ENCODE results near the gene NMT2.
"Not testable (repeated sequence)": the region's sequence is repeated elsewhere in the genome, so short reads cannot be mapped to it uniquely, and the experiment has no call there.

NMT2 gene

GRCh38 chr10:15211464-15211979 lies 43.0 kb upstream of the NMT2 start:
- H3K27ac ChIP-seq (ENCODE audit: low read length): no peak overlapping the region
- no peak overlapping the region for H3K9ac ChIP-seq (ENCODE audit: low read length)

GRCh38 chr10:15210521-15210920 lies 42.0 kb upstream of the NMT2 start:
- Histone ChIP-seq H3K79me2 (ENCODE audit: low read length) (no peaks in the 10 kb centered on the region), H3K4me3 (ENCODE audit: low read length) (no peak overlapping the region), H3K36me3 (replicated peaks; ENCODE audit: low read depth, low read length) (no peaks in the 10 kb centered on the region), H3K4me2 (ENCODE audit: low read length) (no peak overlapping the region), H4K20me1 (ENCODE audit: insufficient read depth, low read length) (no peaks in the 10 kb centered on the region), H3K27ac (ENCODE audit: low read length) (no peak overlapping the region), H3K9ac (ENCODE audit: low read length) (no peak overlapping the region), H2AFZ (ENCODE audit: low read depth, low read length) (no peak overlapping the region), H3K9me3 (ENCODE audit: insufficient read depth, low read length) (no peaks in the 10 kb centered on the region), H3K4me1 (ENCODE audit: low read length) (peaks cover 4% of the 10 kb centered on the region; the same call in 1 of the 2 replicates), H3K27me3 (ENCODE audit: low read depth, low read length) (no peaks in the 10 kb centered on the region)
- TF ChIP-seq EZH2phosphoT487 (IDR thresholded peaks at IDR 0.05; ENCODE audit: low read depth) (no peak), CTCF (IDR thresholded peaks at IDR 0.05; ENCODE audit: low read depth, low read length) (no peak)

More at GRCh38 chr10:15211464-15211979, 43.0 kb upstream of the NMT2 start:
- Histone ChIP-seq H3K36me3 (replicated peaks; ENCODE audit: low read depth, low read length) (no peaks in the 10 kb centered on the region), H3K27me3 (ENCODE audit: low read depth, low read length) (no peaks in the 10 kb centered on the region), H4K20me1 (ENCODE audit: insufficient read depth, low read length) (no peaks in the 10 kb centered on the region), H2AFZ (ENCODE audit: low read depth, low read length) (no peak overlapping the region), H3K4me3 (ENCODE audit: low read length) (no peak overlapping the region), H3K9me3 (ENCODE audit: insufficient read depth, low read length) (no peaks in the 10 kb centered on the region), H3K4me2 (ENCODE audit: low read length) (no peak overlapping the region), H3K79me2 (ENCODE audit: low read length) (no peaks in the 10 kb centered on the region), H3K4me1 (ENCODE audit: low read length) (peaks cover 4% of the 10 kb centered on the region; the same call in 1 of the 2 replicates)
- no peak for TF ChIP-seq EZH2phosphoT487 (IDR thresholded peaks at IDR 0.05; ENCODE audit: low read depth)

- no peaks in the 10 kb centered on the region for H3K27me3 ChIP-seq (ENCODE audit: low read depth, low read length)
- no peak overlapping the region for H3K4me3 ChIP-seq (ENCODE audit: low read length)
- H3K27ac ChIP-seq (ENCODE audit: low read length): no peak overlapping the region
- H3K79me2 ChIP-seq (ENCODE audit: low read length): no peaks in the 10 kb centered on the region
- peaks cover 4% of the 10 kb centered on the region; the same call in 1 of the 2 replicates for H3K4me1 ChIP-seq (ENCODE audit: low read length)
- peak overlapping the region; percentile 57 for H3K4me2 ChIP-seq (ENCODE audit: low read length)
- no peak overlapping the region for H3K9ac ChIP-seq (ENCODE audit: low read length)
- H3K36me3 ChIP-seq (replicated peaks; ENCODE audit: low read depth, low read length): no peaks in the 10 kb centered on the region
- no peaks in the 10 kb centered on the region for H4K20me1 ChIP-seq (ENCODE audit: insufficient read depth, low read length)
- H2AFZ ChIP-seq (ENCODE audit: low read depth, low read length): no peak overlapping the region; the same call in 1 of the 2 replicates
- H3K9me3 ChIP-seq (ENCODE audit: insufficient read depth, low read length): no peaks in the 10 kb centered on the region
- no peak for TF ChIP-seq EZH2phosphoT487 (IDR thresholded peaks at IDR 0.05; ENCODE audit: low read depth)
- TF ChIP-seq CTCF (IDR thresholded peaks at IDR 0.05; ENCODE audit: low read depth, low read length): peak; percentile 74
Observed at GRCh38 chr10:15209827-15210509, 41.5 kb upstream of the NMT2 start.

- peaks cover 4% of the 10 kb centered on the region; the same call in 1 of the 2 replicates for H3K4me1 ChIP-seq (ENCODE audit: low read length)
- no peak overlapping the region for H2AFZ ChIP-seq (ENCODE audit: low read depth, low read length)
- H3K27ac ChIP-seq (ENCODE audit: low read length): no peak overlapping the region
- H3K9me3 ChIP-seq (ENCODE audit: insufficient read depth, low read length): no peaks in the 10 kb centered on the region
- H3K36me3 ChIP-seq (replicated peaks; ENCODE audit: low read depth, low read length): no peaks in the 10 kb centered on the region
- no peak overlapping the region for H3K9ac ChIP-seq (ENCODE audit: low read length)
- H3K4me2 ChIP-seq (ENCODE audit: low read length): no peak overlapping the region
- no peak overlapping the region for H3K4me3 ChIP-seq (ENCODE audit: low read length)
- no peaks in the 10 kb centered on the region for H3K27me3 ChIP-seq (ENCODE audit: low read depth, low read length)
- no peaks in the 10 kb centered on the region for H3K79me2 ChIP-seq (ENCODE audit: low read length)
- TF ChIP-seq CTCF (IDR thresholded peaks at IDR 0.05; ENCODE audit: low read depth, low read length) (no peak), EZH2phosphoT487 (IDR thresholded peaks at IDR 0.05; ENCODE audit: low read depth) (no peak)
- no peaks in the 10 kb centered on the region for H4K20me1 ChIP-seq (ENCODE audit: insufficient read depth, low read length)
Observed at GRCh38 chr10:15208221-15208620, 39.7 kb upstream of the NMT2 start.

- not testable (repeated sequence) for H4K20me1 ChIP-seq (ENCODE audit: insufficient read depth, low read length); H3K27ac ChIP-seq (ENCODE audit: low read length); H3K36me3 ChIP-seq (replicated peaks; ENCODE audit: low read depth, low read length); H2AFZ ChIP-seq (ENCODE audit: low read depth, low read length); H3K9ac ChIP-seq (ENCODE audit: low read length); H3K79me2 ChIP-seq (ENCODE audit: low read length); H3K4me2 ChIP-seq (ENCODE audit: low read length); H3K4me1 ChIP-seq (ENCODE audit: low read length); H3K9me3 ChIP-seq (ENCODE audit: insufficient read depth, low read length); H3K4me3 ChIP-seq (ENCODE audit: low read length); H3K27me3 ChIP-seq (ENCODE audit: low read depth, low read length)
Observed at GRCh38 chr10:15207410-15207809, 38.9 kb upstream of the NMT2 start.
